T-cell (primary cell): ENCODE results near the gene KRT2. TPM values are rescaled to one million over a fixed set of nuclear protein-coding genes. Genes with fewer than 3 reads are reported as not detected.

ENCODE experiments used
- ATAC-seq, 4 experiments: fragments of 200-7000 bp in 3 of 4; fragments of 150-1000 bp in 1 of 4; cut with Tn5 transposase; replicated peaks in 1 of 4; 1 replicate in 3 of 4; 2 replicates in 1 of 4; pipeline ENCODE4 v1.10.0; 2021; ENCODE audit warnings: moderate library complexity in 3 of 4, mild to moderate bottlenecking in 2 of 4, moderate number of reproducible peaks in 1 of 4
- CTCF ChIA-PET, 2 donors: fragments of 300-600 bp; sonication (Branson Sonifier 250); formaldehyde crosslinking; loops; one replicate each; lab custom pipeline; 2022; ENCODE audit warnings: antibody characterized with exemption in 2 of 2; lab: Charles Lee
- POLR2A ChIA-PET, 2 donors: fragments of 300-600 bp; sonication (Branson Sonifier 250); formaldehyde crosslinking; loops; one replicate each; lab custom pipeline; 2022; ENCODE audit warnings: antibody characterized with exemption in 2 of 2; lab: Charles Lee
- DNase-seq, 35 experiments: peaks; one replicate each; pipeline versions ENCODE4 v3.0.0 to v3.0.0-alpha.2; 2013 to 2023
- H3K27ac ChIP-seq: one replicate; pipeline ENCODE4 v1.5.1; 2013; ENCODE audit warnings: low read length
- H3K27me3 ChIP-seq, 2 experiments: replicated peaks in 1 of 2; 1 replicate in 1 of 2; 2 replicates in 1 of 2; pipeline versions ENCODE4 v1.6.1 to v1.7.0; 2013; ENCODE audit warnings: low read length in 1 of 2, mixed read lengths in 1 of 2; ENCODE audit not compliant: control insufficient read depth in 2 of 2, insufficient read depth in 2 of 2; ENCODE audit errors: extremely low read depth in 1 of 2
- H3K36me3 ChIP-seq, 2 donors: 1 replicate in 1 of 2; 2 replicates in 1 of 2; pipeline versions ENCODE4 v1.6.1 to v1.7.0; 2013; ENCODE audit warnings: low read length in 1 of 2; ENCODE audit not compliant: control insufficient read depth in 2 of 2, insufficient read depth in 1 of 2; ENCODE audit errors: extremely low read depth in 1 of 2
- H3K4me1 ChIP-seq, 2 experiments: 1 replicate in 1 of 2; 2 replicates in 1 of 2; pipeline versions ENCODE4 v1.6.1 to v1.7.0; 2013; ENCODE audit warnings: low read length in 2 of 2, mixed read lengths in 1 of 2; ENCODE audit not compliant: insufficient read depth in 2 of 2, control insufficient read depth in 1 of 2; ENCODE audit errors: extremely low read depth in 1 of 2
- H3K4me3 ChIP-seq, 2 donors: 1 replicate in 1 of 2; 2 replicates in 1 of 2; pipeline versions ENCODE4 v1.5.1 to v1.7.0; 2013; ENCODE audit warnings: mild to moderate bottlenecking in 2 of 2, low read length in 1 of 2, moderate library complexity in 1 of 2; ENCODE audit not compliant: control insufficient read depth in 1 of 2; ENCODE audit errors: extremely low read depth in 1 of 2
- H3K9me3 ChIP-seq: 2 replicates; pipeline ENCODE4 v1.7.0; 2013
- H3K27ac Mint-ChIP-seq, 2 donors: one replicate each; pipeline ENCODE4 v1.8.0; 2020 to 2021; ENCODE audit warnings: mild to moderate bottlenecking in 2 of 2, mixed read lengths in 2 of 2
- H3K27me3 Mint-ChIP-seq, 2 donors: one replicate each; pipeline ENCODE4 v1.8.0; 2021 to 2022; ENCODE audit warnings: mixed read lengths in 2 of 2
- H3K36me3 Mint-ChIP-seq: one replicate; pipeline ENCODE4 v1.8.0; 2021; ENCODE audit warnings: mixed read lengths
- H3K4me1 Mint-ChIP-seq, 3 donors: one replicate each; pipeline ENCODE4 v1.8.0; 2020 to 2022; ENCODE audit warnings: mixed read lengths in 3 of 3, mild to moderate bottlenecking in 1 of 3
- H3K4me3 Mint-ChIP-seq, 3 donors: one replicate each; pipeline ENCODE4 v1.8.0; 2020 to 2022; ENCODE audit warnings: mild to moderate bottlenecking in 3 of 3, mixed read lengths in 3 of 3, moderate library complexity in 3 of 3
- H3K9me3 Mint-ChIP-seq, 3 donors: one replicate each; pipeline ENCODE4 v1.8.0; 2020 to 2022; ENCODE audit warnings: mixed read lengths in 3 of 3
- WGBS: methylation state at CpG from one replicate; pipeline ENCODE4 v1.1.5; 2013; ENCODE audit warnings: missing lambda C conversion rate; ENCODE audit not compliant: insufficient coverage; 5-methylcytosine and 5-hydroxymethylcytosine counted together
- total RNA-seq, 35 experiments: library from RNA in 6 of 35; stranded (reverse) in 6 of 35; fragments of 120-200 nt in 1 of 35; gene quantifications; one replicate each; pipeline versions ENCODE4 v1.2.1 to v1.2.4 and lab custom pipeline; 2013 to 2026

KRT2 gene
- total RNA-seq, 5 donors from 2014 or later (not counting 1 experiment from before 2014, with no cell fraction given) = 0.13 to 2.6 (median 0.82) TPM

GRCh38 chr12:52615912-52616311, 36.1 kb downstream of the KRT2 start:
- CTCF ChIA-PET = no interaction called here
- no peaks in the 10 kb centered on the region for H3K36me3 ChIP-seq
- POLR2A ChIA-PET = interaction anchor here in 1 of 2 donors (0.6 kb wide), 1 partner anchor 74 kb away, joined by 3 read pairs; no protein-coding TSS in a partner anchor
- H3K9me3 ChIP-seq = no peaks in the 10 kb centered on the region
- Mint-ChIP-seq H3K27me3 (peaks cover 0 to 4% of the 10 kb centered on the region in 2 donors), H3K27ac (peak overlapping the region; percentile 89 to 99), H3K36me3 (peaks cover 4% of the 10 kb centered on the region), H3K4me3 (peak overlapping the region in 1 of 3 donors; percentile 67), H3K9me3 (no peaks in the 10 kb centered on the region), H3K4me1 (peaks cover 77 to 95% (median 81%) of the 10 kb centered on the region in 3 donors)
- DNase-seq (peak in 1 of 35 experiments; percentile 5), ATAC-seq (no peak)
- peak overlapping the region; percentile 70 for H3K27ac ChIP-seq
- H3K4me3 ChIP-seq = no peak overlapping the region
- WGBS = 88% methylated on average over 8 of the region's 9 CpGs
- peaks cover 66 to 79% of the 10 kb centered on the region in 2 experiments for H3K4me1 ChIP-seq
- H3K27me3 ChIP-seq = no peaks in the 10 kb centered on the region

- H3K4me1 Mint-ChIP-seq = peaks cover 78 to 95% (median 82%) of the 10 kb centered on the region in 3 donors
- Histone ChIP-seq H3K4me3 (peak overlapping the region in 1 of 2 donors; percentile 2), H3K36me3 (no peaks in the 10 kb centered on the region), H3K27ac (peak overlapping the region; percentile 70), H3K27me3 (no peaks in the 10 kb centered on the region), H3K9me3 (no peaks in the 10 kb centered on the region), H3K4me1 (peaks cover 70 to 85% of the 10 kb centered on the region in 2 experiments)
- H3K36me3 Mint-ChIP-seq = peaks cover 4% of the 10 kb centered on the region
- peak overlapping the region; percentile 89 to 99 for H3K27ac Mint-ChIP-seq
- CTCF ChIA-PET = no interaction called here
- POLR2A ChIA-PET = interaction anchor here in 1 of 2 donors (0.7 kb wide), 1 partner anchor 14 kb away, joined by 12 read pairs; no protein-coding TSS in a partner anchor
- H3K27me3 Mint-ChIP-seq = peaks cover 0 to 4% of the 10 kb centered on the region in 2 donors
- DNase-seq (peak in 10 of 35 experiments; percentile 10 to 58 (median 30)), ATAC-seq (peak; percentile 29 to 42 (median 38))
- peak overlapping the region; percentile 1 to 67 (median 62) for H3K4me3 Mint-ChIP-seq
- no CpG with 5 or more reads among the region's 6 CpGs for WGBS
- H3K9me3 Mint-ChIP-seq = no peaks in the 10 kb centered on the region
These were observed 36.7 kb downstream of the KRT2 start for GRCh38 chr12:52615208-52615868.

- H3K36me3 ChIP-seq = no peaks in the 10 kb centered on the region
- no peak overlapping the region for H3K4me3 ChIP-seq
- peak overlapping the region; percentile 1 to 67 (median 62) for H3K4me3 Mint-ChIP-seq
- H3K27me3 ChIP-seq = no peaks in the 10 kb centered on the region
- H3K4me1 Mint-ChIP-seq = peaks cover 85 to 97% (median 89%) of the 10 kb centered on the region in 3 donors
- ATAC-seq = no peak
- peaks cover 74 to 90% of the 10 kb centered on the region in 2 experiments for H3K4me1 ChIP-seq
- peaks cover 0 to 4% of the 10 kb centered on the region in 2 donors for H3K27me3 Mint-ChIP-seq
- peaks cover 4% of the 10 kb centered on the region for H3K36me3 Mint-ChIP-seq
- H3K27ac Mint-ChIP-seq = peak overlapping the region; percentile 89 to 99
- H3K9me3 Mint-ChIP-seq = no peaks in the 10 kb centered on the region
- ChIA-PET CTCF (no interaction called here), POLR2A (no interaction called here)
- H3K9me3 ChIP-seq = no peaks in the 10 kb centered on the region
- H3K27ac ChIP-seq = peak overlapping the region; percentile 70
- DNase-seq = peak in 1 of 35 experiments; percentile 39
- WGBS = 74% methylated on average over 7 of the region's 10 CpGs
These were observed 37.4 kb downstream of the KRT2 start for GRCh38 chr12:52614381-52615207.

- Histone ChIP-seq H3K9me3 (no peaks in the 10 kb centered on the region), H3K36me3 (no peaks in the 10 kb centered on the region), H3K4me3 (no peak overlapping the region), H3K27ac (peak overlapping the region; percentile 60), H3K4me1 (peaks cover 84 to 94% of the 10 kb centered on the region in 2 experiments), H3K27me3 (peaks cover 0 to 3% of the 10 kb centered on the region in 2 experiments)
- ChIA-PET POLR2A (no interaction called here), CTCF (no interaction called here)
- peaks cover 4% of the 10 kb centered on the region for H3K36me3 Mint-ChIP-seq
- H3K27ac Mint-ChIP-seq = peak overlapping the region; percentile 89 to 99
- 91% methylated on average over 9 of the region's 9 CpGs for WGBS
- H3K4me1 Mint-ChIP-seq = peaks cover 90 to 97% (median 91%) of the 10 kb centered on the region in 3 donors
- DNase-seq (peak in 3 of 35 experiments; percentile 5 to 25 (median 19)), ATAC-seq (no peak)
- no peaks in the 10 kb centered on the region for H3K9me3 Mint-ChIP-seq
- peak overlapping the region in 1 of 3 donors; percentile 67 for H3K4me3 Mint-ChIP-seq
- H3K27me3 Mint-ChIP-seq = peaks cover 0 to 4% of the 10 kb centered on the region in 2 donors
These were observed 38.5 kb downstream of the KRT2 start for GRCh38 chr12:52613384-52614030.

GRCh38 chr12:52612431-52613383, 39.3 kb downstream of the KRT2 start:
- peaks cover 89 to 96% of the 10 kb centered on the region in 2 experiments for H3K4me1 ChIP-seq

More at GRCh38 chr12:52612431-52613383, 39.3 kb downstream of the KRT2 start:
- Mint-ChIP-seq H3K36me3 (peaks cover 6% of the 10 kb centered on the region), H3K27me3 (peaks cover 0 to 4% of the 10 kb centered on the region in 2 donors), H3K9me3 (no peaks in the 10 kb centered on the region), H3K4me3 (peak overlapping the region; percentile 21 to 79 (median 67)), H3K27ac (peak overlapping the region; percentile 89 to 99), H3K4me1 (peaks cover 96 to 100% (median 99%) of the 10 kb centered on the region in 3 donors)
- ChIA-PET POLR2A (interaction anchor here in 1 of 2 donors (0.6 to 1.0 kb wide), 3 partner anchors 14 to 258 kb away, joined by 3 to 4 read pairs (median 3); no protein-coding TSS in a partner anchor), CTCF (interaction anchor here (1.0 to 1.4 kb wide), 2 partner anchors 32 to 267 kb away, joined by 3 to 5 read pairs; no protein-coding TSS in a partner anchor)
- WGBS = 39% methylated on average over 2 of the region's 5 CpGs
- Histone ChIP-seq H3K27me3 (peaks cover 0 to 3% of the 10 kb centered on the region in 2 experiments), H3K27ac (peak overlapping the region; percentile 60), H3K4me3 (no peak overlapping the region), H3K36me3 (no peaks in the 10 kb centered on the region), H3K9me3 (no peaks in the 10 kb centered on the region)
- ATAC-seq (peak in 3 of 4 experiments; percentile 28 to 41 (median 30)), DNase-seq (peak in 7 of 35 experiments; percentile 11 to 59 (median 25))
